OCI-LY3 (cell line): Measurements from ENCODE around the gene MANSC4.

Experiments
- H2AFZ ChIP-seq: fragments of 200-600, 300-600 bp; shearing (Covaris generic); 2 replicates; pipeline ENCODE4 v1.6.0; 2014; ENCODE audit warnings: antibody characterized with exemption, low read depth, low read length
- H3K27ac ChIP-seq: fragments of 200-600, 300-600 bp; sonication (generic); 2 replicates; pipeline ENCODE4 v1.5.1; 2014; ENCODE audit warnings: mild to moderate bottlenecking, low read length, moderate library complexity, mixed read lengths
- H3K27me3 ChIP-seq: fragments of 200-600, 300-600 bp; sonication (generic); 2 replicates; pipeline ENCODE4 v1.6.1; 2014; ENCODE audit warnings: low read depth, low read length, mixed read lengths
- H3K36me3 ChIP-seq: fragments of 200-600, 300-600 bp; sonication (generic); replicated peaks from 2 replicates; pipeline ENCODE3; 2014; ENCODE audit warnings: low read depth, low read length, mixed read lengths
- H3K4me1 ChIP-seq: fragments of 300-600, 200-600 bp; sonication (generic); 2 replicates; pipeline ENCODE4 v1.6.1; 2014; ENCODE audit warnings: low read length, mixed read lengths
- H3K4me2 ChIP-seq: fragments of 200-600, 300-600 bp; sonication (generic); 2 replicates; pipeline ENCODE4 v1.6.1; 2014; ENCODE audit warnings: low read length, mixed read lengths
- H3K4me3 ChIP-seq: fragments of 300-600, 200-600 bp; sonication (generic); 2 replicates; pipeline ENCODE4 v1.5.1; 2014; ENCODE audit warnings: antibody characterized with exemption, mild to moderate bottlenecking, low read length, moderate library complexity
- H3K79me2 ChIP-seq: fragments of 300-600, 200-600 bp; shearing (Covaris generic); 2 replicates; pipeline ENCODE4 v1.6.1; 2014; ENCODE audit warnings: mild to moderate bottlenecking, low read length, mixed read lengths
- H3K9ac ChIP-seq: fragments of 300-600, 200-600 bp; shearing (Covaris generic); 2 replicates; pipeline ENCODE4 v1.6.0; 2014; ENCODE audit warnings: mild to moderate bottlenecking, low read length, moderate library complexity
- H3K9me3 ChIP-seq: fragments of 200-600, 300-600 bp; shearing (Covaris generic); 2 replicates; pipeline ENCODE4 v1.6.1; 2014; ENCODE audit warnings: low read length, mixed read lengths; ENCODE audit not compliant: insufficient read depth
- H4K20me1 ChIP-seq: fragments of 200-600, 300-600 bp; sonication (generic); 2 replicates; pipeline ENCODE4 v1.6.1; 2016; ENCODE audit warnings: low read length, mixed read lengths; ENCODE audit not compliant: insufficient read depth
- CTCF ChIP-seq: fragments of 200-600, 300-600 bp; sonication (generic); IDR thresholded peaks from 2 replicates; pipeline ENCODE4 v1.5.1; 2014; ENCODE audit warnings: antibody characterized with exemption, low read length, low read depth
- EZH2phosphoT487 ChIP-seq: fragments of 200-600 bp; shearing (Covaris generic); IDR thresholded peaks from 2 replicates; pipeline ENCODE4 v1.6.1; 2018; ENCODE audit warnings: antibody characterized with exemption, mixed run types, low read depth

MANSC4 gene

GRCh38 chr12:27779920-27780611, at the start of gene MANSC4, which contains the start of gene KLHL42:
Gene MANSC4 (minus strand): TSS chr12:27780236. CDS start chr12:27771276, 8,960 bp downstream.
Gene KLHL42 (plus strand): TSS chr12:27780233. CDS start chr12:27780331, 98 bp downstream.
- Histone ChIP-seq H3K9me3 (no peaks in the 10 kb centered on the region), H3K36me3 (peaks cover 8% of the 10 kb centered on the region), H3K4me3 (peak within 1 kb of the TSS; percentile 96), H4K20me1 (no peaks in the 10 kb centered on the region), H3K27ac (peak within 1 kb of the TSS; percentile 48), H3K4me2 (peak within 1 kb of the TSS; percentile 96), H3K9ac (peak within 1 kb of the TSS; percentile 92), H3K79me2 (peaks cover 55% of the 10 kb centered on the region), H3K4me1 (peaks cover 17% of the 10 kb centered on the region), H3K27me3 (no peaks in the 10 kb centered on the region), H2AFZ (peak within 1 kb of the TSS; percentile 97)
- no peak for TF ChIP-seq EZH2phosphoT487
- TF ChIP-seq CTCF = no peak; the same call in 1 of the 2 replicates

GRCh38 chr12:27828196-27828595, 48.2 kb upstream of the MANSC4 start:
- Histone ChIP-seq H3K4me1 (peaks cover 17% of the 10 kb centered on the region), H3K4me2 (no peak overlapping the region), H2AFZ (no peak overlapping the region), H3K36me3 (no peaks in the 10 kb centered on the region), H3K9ac (no peak overlapping the region), H3K79me2 (no peaks in the 10 kb centered on the region), H4K20me1 (no peaks in the 10 kb centered on the region), H3K9me3 (no peaks in the 10 kb centered on the region), H3K4me3 (no peak overlapping the region), H3K27me3 (no peaks in the 10 kb centered on the region), H3K27ac (no peak overlapping the region)
- TF ChIP-seq EZH2phosphoT487 (no peak), CTCF (no peak)

- no peak overlapping the region for H2AFZ ChIP-seq
- H4K20me1 ChIP-seq = no peaks in the 10 kb centered on the region
- peaks cover 38% of the 10 kb centered on the region for H3K4me1 ChIP-seq
- H3K27ac ChIP-seq = no peak overlapping the region
- no peak overlapping the region for H3K4me3 ChIP-seq
- no peaks in the 10 kb centered on the region for H3K27me3 ChIP-seq
- TF ChIP-seq CTCF (no peak), EZH2phosphoT487 (no peak)
- no peaks in the 10 kb centered on the region for H3K79me2 ChIP-seq
- no peak overlapping the region for H3K4me2 ChIP-seq
- H3K9me3 ChIP-seq = no peaks in the 10 kb centered on the region
- no peak overlapping the region for H3K9ac ChIP-seq
- H3K36me3 ChIP-seq = no peaks in the 10 kb centered on the region
These were observed 46.0 kb upstream of the MANSC4 start for GRCh38 chr12:27826076-27826475.

GRCh38 chr12:27824126-27824842, 44.2 kb upstream of the MANSC4 start:
- Histone ChIP-seq H3K36me3 (no peaks in the 10 kb centered on the region), H3K4me2 (peak overlapping the region; percentile 60), H3K79me2 (no peaks in the 10 kb centered on the region), H2AFZ (peak overlapping the region; percentile 64; the same call in 1 of the 2 replicates), H4K20me1 (no peaks in the 10 kb centered on the region), H3K4me1 (peaks cover 45% of the 10 kb centered on the region), H3K9ac (0 out of 2 replicates have a peak overlapping the region, but pooled peaks have one; percentile 5), H3K27me3 (no peaks in the 10 kb centered on the region), H3K9me3 (no peaks in the 10 kb centered on the region), H3K4me3 (peak overlapping the region; percentile 20), H3K27ac (peak overlapping the region; percentile 47)
- no peak for TF ChIP-seq CTCF
- no peak for TF ChIP-seq EZH2phosphoT487
